Mucosa of descending colon (tissue), 3 donors: ENCODE data around the gene RPL29. TPM values are rescaled to one million over a fixed set of nuclear protein-coding genes. Genes with fewer than 3 reads are reported as not detected.
"Not testable (repeated sequence)": the region's sequence is repeated elsewhere in the genome, so short reads cannot be mapped to it uniquely, and the experiment has no call there.

Source experiments
- ATAC-seq: fragments of 200-7000 bp; cut with Tn5 transposase; one replicate; pipeline ENCODE4 v1.9.1; 2020; ENCODE audit warnings: mild to moderate bottlenecking, moderate library complexity
- DNase-seq, 3 donors: peaks; one replicate each; pipeline ENCODE4 v3.0.0-alpha.2; 2020
- H3K36me3 ChIP-seq: fragments of 200-600 bp; one replicate; pipeline ENCODE4 v1.8.0; 2021; ENCODE audit warnings: low read depth, mild to moderate bottlenecking
- H3K4me1 ChIP-seq: fragments of 200-600 bp; one replicate; pipeline ENCODE4 v1.8.0; 2021; ENCODE audit warnings: low read depth, mild to moderate bottlenecking
- H3K4me3 ChIP-seq: fragments of 200-600 bp; one replicate; pipeline ENCODE4 v1.8.0; 2021; ENCODE audit warnings: mild to moderate bottlenecking
- H3K9me3 ChIP-seq: fragments of 200-600 bp; one replicate; pipeline ENCODE4 v1.8.0; 2021; ENCODE audit warnings: mild to moderate bottlenecking
- CTCF ChIP-seq: fragments of 200-600 bp; IDR thresholded peaks from one replicate; pipeline ENCODE4 v1.8.0; 2022; ENCODE audit warnings: antibody characterized with exemption, mild to moderate bottlenecking
- intact Hi-C, 2 donors: fragments of 100-400 bp; cut with DNase I in 1 of 2; cut with micrococcal nuclease in 1 of 2; formaldehyde crosslinking; loops; one replicate each; pipeline versions ENCODE4 v1.11.0 to v1.11.1; 2022; cut with DNase I, micrococcal nuclease
- total RNA-seq, 3 donors: library from RNA; stranded (reverse); fragmentation: NEBNext Ultra II Directional in 2 of 3; extraction: Animal tissue kit (Norgen Biotek cat#: 25700) in 2 of 3; gene quantifications; one replicate each; pipeline versions ENCODE4 v1.2.1 to v1.2.4, GENCODE V29; 2021 to 2023
- donor health status: DM: no; HTN: no; CAD: no; lungs with moderate emphysema.
- donor health status: DM: no; HTN: no; CAD: no.
- donor health status: DM: no; HTN: yes; CAD: no.

RPL29 gene
- total RNA-seq, 3 donors from 2014 or later: 782 to 973 (median 946) TPM

DNA sequence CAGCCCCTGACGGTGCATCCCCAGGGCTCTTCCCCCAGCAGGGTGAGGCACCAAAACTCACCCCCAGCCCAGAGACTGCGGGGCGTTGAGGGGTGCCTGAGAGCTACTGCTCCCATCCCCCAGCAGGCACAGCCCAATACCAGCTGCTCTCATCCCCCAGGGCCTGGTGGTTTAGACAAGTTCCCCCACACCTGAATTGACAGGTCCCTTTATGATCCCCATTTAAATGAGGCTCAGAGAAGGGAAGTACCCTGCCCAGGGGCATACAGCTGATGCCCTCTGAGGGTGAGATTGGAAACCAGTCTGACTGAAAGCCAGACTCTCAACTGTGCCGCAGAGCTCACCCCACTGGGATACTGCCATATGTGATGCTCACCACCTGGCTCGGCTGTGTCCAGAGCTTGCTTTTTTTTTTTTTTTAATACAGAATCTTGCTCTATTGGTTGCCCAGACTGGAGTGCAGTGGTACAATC lies 40.6 kb upstream of the RPL29 start:
- no peak for TF ChIP-seq CTCF
- Histone ChIP-seq H3K36me3 (no peaks in the 10 kb centered on the region), H3K4me3 (no peak overlapping the region), H3K9me3 (no peaks in the 10 kb centered on the region), H3K4me1 (no peaks in the 10 kb centered on the region)
- intact Hi-C loops: no loop called here
- ATAC-seq (no peak), DNase-seq (no peak)

GRCh38 chr3:52034651-52035050 lies 39.0 kb upstream of the RPL29 start:
- TF ChIP-seq CTCF: no peak
- DNase-seq: no peak
- Histone ChIP-seq H3K4me1 (no peaks in the 10 kb centered on the region), H3K9me3 (no peaks in the 10 kb centered on the region), H3K4me3 (no peak overlapping the region), H3K36me3 (no peaks in the 10 kb centered on the region)
- ATAC-seq: no peak
- intact Hi-C loops: no loop called here

- no peak for ATAC-seq
- TF ChIP-seq CTCF: no peak
- H3K4me1 ChIP-seq: no peaks in the 10 kb centered on the region
- no peaks in the 10 kb centered on the region for H3K9me3 ChIP-seq
- no peak for DNase-seq
- no peak overlapping the region for H3K4me3 ChIP-seq
- intact Hi-C loops: no loop called here
- no peaks in the 10 kb centered on the region for H3K36me3 ChIP-seq
Measured at GRCh38 chr3:52034212-52034611, 38.5 kb upstream of the RPL29 start.

- intact Hi-C loops, DNase-seq: not testable (repeated sequence)
- peak; percentile 44 for ATAC-seq
Measured at GRCh38 chr3:52033748-52034147, 38.1 kb upstream of the RPL29 start.

GRCh38 chr3:52032702-52033408 lies 37.2 kb upstream of the RPL29 start:
- no peak overlapping the region for H3K4me3 ChIP-seq
- H3K36me3 ChIP-seq: no peaks in the 10 kb centered on the region
- intact Hi-C loops: no loop called here
- ATAC-seq (no peak), DNase-seq (no peak)
- TF ChIP-seq CTCF: no peak
- H3K4me1 ChIP-seq: no peaks in the 10 kb centered on the region
- no peaks in the 10 kb centered on the region for H3K9me3 ChIP-seq

More at GRCh38 chr3:52033748-52034147, 38.1 kb upstream of the RPL29 start:
- H3K9me3 ChIP-seq, H3K4me3 ChIP-seq, H3K36me3 ChIP-seq, H3K4me1 ChIP-seq: not testable (repeated sequence)

DNA sequence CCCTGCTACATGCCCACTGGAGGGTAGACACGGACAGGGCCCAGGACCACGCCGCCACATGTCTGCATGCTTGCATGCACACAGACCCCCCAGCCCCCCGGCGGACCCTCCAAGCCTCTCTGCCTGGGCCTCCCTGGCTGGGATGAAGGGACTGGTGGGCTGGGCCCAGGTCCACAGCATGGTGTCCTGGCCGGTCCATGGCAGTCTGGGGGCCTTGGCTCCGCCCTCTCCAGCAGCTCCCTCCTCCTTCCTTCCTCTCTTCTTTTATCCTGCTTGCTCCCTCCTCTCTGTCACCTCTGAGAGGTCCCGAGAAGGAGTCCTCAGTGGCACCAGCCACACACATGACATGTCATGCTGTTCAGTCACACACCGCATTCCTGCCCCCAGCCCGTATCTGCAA lies 36.2 kb upstream of the RPL29 start:
- Histone ChIP-seq H3K4me1 (no peaks in the 10 kb centered on the region), H3K36me3 (no peaks in the 10 kb centered on the region), H3K9me3 (no peaks in the 10 kb centered on the region), H3K4me3 (no peak overlapping the region)
- DNase-seq (no peak), ATAC-seq (no peak)
- intact Hi-C loops: no loop called here
- TF ChIP-seq CTCF: no peak
